Cardiac muscle cell (in vitro differentiated cells and primary cell): ENCODE results near the gene ARMC9. TPM values are rescaled to one million over a fixed set of nuclear protein-coding genes. Genes with fewer than 3 reads are reported as not detected.
"Not testable (repeated sequence)": the region's sequence is repeated elsewhere in the genome, so short reads cannot be mapped to it uniquely, and the experiment has no call there.

Experiments used
- DNase-seq, 2 donors: peaks; one replicate each; pipeline versions ENCODE4 v3.0.0 to v3.0.0-alpha.2; 2010 to 2017; ENCODE audit warnings: low read depth in 1 of 2, low spot score in 1 of 2
- H3K27ac ChIP-seq: fragments of 200-600 bp; sonication (generic); 2 replicates; pipeline ENCODE4 v1.5.1; 2016
- H3K27me3 ChIP-seq: fragments of 200-600 bp; sonication (generic); 2 replicates; pipeline ENCODE4 v1.6.0; 2016; ENCODE audit warnings: control low read depth
- H3K36me3 ChIP-seq: fragments of 200-600 bp; sonication (generic); 2 replicates; pipeline ENCODE4 v1.5.1; 2016; ENCODE audit warnings: control low read depth
- H3K4me1 ChIP-seq: fragments of 200-600 bp; sonication (generic); 2 replicates; pipeline ENCODE4 v1.8.1; 2017; ENCODE audit warnings: low read depth, mild to moderate bottlenecking, mixed run types
- H3K4me3 ChIP-seq: fragments of 200-600 bp; sonication (generic); 2 replicates; pipeline ENCODE4 v1.5.1; 2016; ENCODE audit warnings: mild to moderate bottlenecking
- H3K9me3 ChIP-seq: fragments of 200-600 bp; sonication (generic); 2 replicates; pipeline ENCODE4 v1.5.1; 2017; ENCODE audit warnings: low read depth, mild to moderate bottlenecking, control low read depth
- polyA plus RNA-seq: library from polyadenylated mRNA; unstranded; fragments of >200 nt; fragmentation: Nextera tagmentation; extraction: Ambion mirVana; gene quantifications from 2 replicates; pipeline ENCODE4 v1.2.1, GENCODE V29; 2016
- total RNA-seq: library from RNA; depleted of rRNA; stranded (reverse); fragments of >200 nt; gene quantifications from 2 replicates; pipeline ENCODE4 v1.2.3, GENCODE V29; 2016
- TF ChIP-seq, protein P1 (sequence below): IDR thresholded peaks from 2 replicates; pipeline ENCODE4 v1.5.1; 2012; ENCODE audit warnings: low read depth, mild to moderate bottlenecking, low read length

Gene ARMC9
- total and polyA plus RNA-seq, 2 experiments from 2014 or later: 27.4 to 30.0 TPM

DNA sequence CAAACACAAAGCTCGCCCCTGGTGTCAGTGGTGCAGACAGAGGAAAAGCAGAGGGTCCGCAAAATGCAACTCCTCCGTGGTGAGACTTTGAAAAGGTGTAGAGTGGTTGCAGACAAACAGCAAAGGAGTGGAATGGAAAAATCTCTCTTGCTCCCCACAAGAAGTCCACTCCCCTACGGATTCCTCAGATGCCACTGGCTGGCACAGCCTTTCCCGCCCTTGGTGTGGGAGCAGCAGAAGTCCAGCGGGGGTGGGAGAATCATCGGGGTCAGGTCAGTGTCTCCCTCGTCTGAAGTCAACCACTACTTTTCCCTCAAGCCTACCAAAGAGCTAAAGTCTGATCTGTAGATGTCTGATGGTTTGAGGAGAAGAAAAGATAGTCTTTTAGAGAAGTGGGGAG, 174.8 kb downstream of the ARMC9 start:
- no peak for DNase-seq
- TF ChIP-seq, protein P1, sequence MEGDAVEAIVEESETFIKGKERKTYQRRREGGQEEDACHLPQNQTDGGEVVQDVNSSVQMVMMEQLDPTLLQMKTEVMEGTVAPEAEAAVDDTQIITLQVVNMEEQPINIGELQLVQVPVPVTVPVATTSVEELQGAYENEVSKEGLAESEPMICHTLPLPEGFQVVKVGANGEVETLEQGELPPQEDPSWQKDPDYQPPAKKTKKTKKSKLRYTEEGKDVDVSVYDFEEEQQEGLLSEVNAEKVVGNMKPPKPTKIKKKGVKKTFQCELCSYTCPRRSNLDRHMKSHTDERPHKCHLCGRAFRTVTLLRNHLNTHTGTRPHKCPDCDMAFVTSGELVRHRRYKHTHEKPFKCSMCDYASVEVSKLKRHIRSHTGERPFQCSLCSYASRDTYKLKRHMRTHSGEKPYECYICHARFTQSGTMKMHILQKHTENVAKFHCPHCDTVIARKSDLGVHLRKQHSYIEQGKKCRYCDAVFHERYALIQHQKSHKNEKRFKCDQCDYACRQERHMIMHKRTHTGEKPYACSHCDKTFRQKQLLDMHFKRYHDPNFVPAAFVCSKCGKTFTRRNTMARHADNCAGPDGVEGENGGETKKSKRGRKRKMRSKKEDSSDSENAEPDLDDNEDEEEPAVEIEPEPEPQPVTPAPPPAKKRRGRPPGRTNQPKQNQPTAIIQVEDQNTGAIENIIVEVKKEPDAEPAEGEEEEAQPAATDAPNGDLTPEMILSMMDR: no peak
- Histone ChIP-seq H3K27me3 (no peaks in the 10 kb centered on the region), H3K27ac (peak overlapping the region; percentile 30), H3K4me3 (no peak overlapping the region), H3K9me3 (no peaks in the 10 kb centered on the region), H3K4me1 (peaks cover 14% of the 10 kb centered on the region), H3K36me3 (no peaks in the 10 kb centered on the region)

DNA sequence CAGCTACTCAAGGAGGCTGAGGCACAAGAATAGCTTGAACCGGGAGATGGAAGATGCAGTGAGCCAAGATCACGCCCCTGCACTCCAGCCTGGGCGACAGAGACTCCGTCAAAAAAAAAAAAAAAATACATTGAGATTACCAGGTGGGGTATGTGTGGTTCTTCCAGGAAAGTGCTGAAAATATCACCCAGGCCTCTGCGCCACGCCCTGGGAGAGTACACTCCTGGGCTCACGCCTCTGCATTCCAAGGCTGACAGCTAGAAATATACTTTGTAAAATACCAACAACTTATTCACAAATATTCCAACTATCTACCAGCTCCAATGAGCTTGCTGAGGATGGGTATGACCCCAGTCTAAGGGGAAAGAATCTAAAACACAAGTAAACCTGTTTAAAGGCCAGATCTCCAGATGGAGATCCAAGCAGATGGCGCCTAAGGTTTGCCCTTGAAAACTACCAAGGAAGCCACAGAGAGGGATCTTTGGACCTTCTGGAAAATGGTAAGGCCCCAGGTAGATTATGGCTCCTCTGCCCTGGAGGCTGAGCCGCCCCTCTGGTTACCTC, 175.4 kb downstream of the ARMC9 start:
- Histone ChIP-seq H3K4me3 (no peak overlapping the region), H3K27ac (no peak overlapping the region), H3K27me3 (no peaks in the 10 kb centered on the region), H3K4me1 (peaks cover 14% of the 10 kb centered on the region), H3K36me3 (no peaks in the 10 kb centered on the region), H3K9me3 (no peaks in the 10 kb centered on the region)
- TF ChIP-seq, protein P1: no peak
- DNase-seq: no peak

DNA sequence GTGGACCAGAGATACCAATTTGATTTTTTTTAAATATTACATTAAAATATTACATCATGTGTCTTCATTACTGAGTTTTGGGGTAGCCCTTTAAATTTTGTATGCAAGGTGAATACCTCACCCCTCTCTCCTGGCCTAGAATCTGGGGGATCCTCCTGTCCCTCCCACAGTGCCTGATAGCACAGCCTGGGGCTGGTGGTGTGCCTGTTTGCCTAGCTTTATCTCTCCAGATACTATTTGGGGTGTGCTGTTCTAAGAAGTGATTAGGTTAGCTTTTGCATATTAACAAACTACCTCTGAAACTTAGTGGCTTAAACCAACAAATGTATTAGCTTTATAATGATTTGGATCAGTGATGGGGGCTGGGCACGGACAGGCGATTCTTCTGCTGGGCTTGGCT, 176.3 kb downstream of the ARMC9 start:
- H3K36me3 ChIP-seq: no peaks in the 10 kb centered on the region
- H3K9me3 ChIP-seq: no peaks in the 10 kb centered on the region
- H3K4me1 ChIP-seq: peaks cover 9% of the 10 kb centered on the region
- TF ChIP-seq, protein P1: no peak
- H3K27ac ChIP-seq: no peak overlapping the region
- DNase-seq: no peak
- no peaks in the 10 kb centered on the region for H3K27me3 ChIP-seq
- no peak overlapping the region for H3K4me3 ChIP-seq

DNA sequence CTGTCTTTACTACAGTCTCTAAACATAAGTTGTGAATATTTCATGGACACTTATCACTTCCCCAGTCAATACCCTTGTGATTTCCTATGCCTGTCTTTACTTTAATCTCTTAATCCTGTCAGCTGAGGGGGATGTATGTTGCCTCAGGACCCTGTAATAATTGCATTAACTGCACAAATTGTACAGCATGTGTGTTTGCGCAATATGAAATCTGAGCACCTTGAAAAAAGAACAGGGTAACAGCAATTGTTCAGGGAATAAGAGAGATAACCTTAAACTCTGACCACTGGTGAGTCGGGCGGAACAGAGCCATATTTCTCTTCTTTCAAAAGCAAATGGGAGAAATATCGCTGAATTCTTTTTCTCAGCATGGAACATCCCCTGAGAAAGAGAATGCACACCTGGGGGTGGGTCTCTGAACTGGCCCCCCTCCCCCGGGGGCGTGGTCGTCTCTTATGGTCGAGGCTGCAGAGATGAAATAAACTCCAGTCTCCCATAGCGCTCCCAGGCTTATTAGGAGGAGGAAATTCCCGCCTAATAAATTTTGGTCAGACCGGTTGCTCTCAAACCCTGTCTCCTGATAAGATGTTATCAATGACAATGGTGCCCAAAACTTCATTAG, 177.7 kb downstream of the ARMC9 start:
- H3K9me3 ChIP-seq, H3K4me1 ChIP-seq, H3K27me3 ChIP-seq, H3K27ac ChIP-seq, H3K4me3 ChIP-seq, DNase-seq, H3K36me3 ChIP-seq: not testable (repeated sequence)

DNA sequence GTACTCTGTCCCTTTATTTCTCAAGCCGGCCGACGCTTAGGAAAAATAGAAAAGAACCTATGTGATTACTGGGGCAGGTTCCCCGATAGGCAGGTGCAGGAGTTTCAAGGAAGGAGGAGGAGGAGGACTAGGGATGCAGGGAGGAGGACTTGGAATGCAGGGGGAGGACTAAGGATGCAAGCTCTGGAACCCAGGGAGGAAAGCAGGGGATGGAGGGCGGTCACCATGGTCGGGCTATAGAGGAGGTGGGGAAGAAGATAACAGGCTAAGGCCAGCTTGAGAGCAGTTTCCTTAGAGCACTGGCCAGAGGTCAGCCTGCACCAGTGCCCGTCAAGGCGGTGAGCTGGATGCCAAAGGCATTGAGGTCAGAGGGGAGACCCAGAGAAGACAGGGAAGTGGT, 178.4 kb downstream of the ARMC9 start:
- TF ChIP-seq, protein P1: no peak
- no peaks in the 10 kb centered on the region for H3K27me3 ChIP-seq
- no peak for DNase-seq
- H3K27ac ChIP-seq: no peak overlapping the region
- no peaks in the 10 kb centered on the region for H3K4me1 ChIP-seq
- no peak overlapping the region for H3K4me3 ChIP-seq
- no peaks in the 10 kb centered on the region for H3K36me3 ChIP-seq
- H3K9me3 ChIP-seq: no peaks in the 10 kb centered on the region

DNA sequence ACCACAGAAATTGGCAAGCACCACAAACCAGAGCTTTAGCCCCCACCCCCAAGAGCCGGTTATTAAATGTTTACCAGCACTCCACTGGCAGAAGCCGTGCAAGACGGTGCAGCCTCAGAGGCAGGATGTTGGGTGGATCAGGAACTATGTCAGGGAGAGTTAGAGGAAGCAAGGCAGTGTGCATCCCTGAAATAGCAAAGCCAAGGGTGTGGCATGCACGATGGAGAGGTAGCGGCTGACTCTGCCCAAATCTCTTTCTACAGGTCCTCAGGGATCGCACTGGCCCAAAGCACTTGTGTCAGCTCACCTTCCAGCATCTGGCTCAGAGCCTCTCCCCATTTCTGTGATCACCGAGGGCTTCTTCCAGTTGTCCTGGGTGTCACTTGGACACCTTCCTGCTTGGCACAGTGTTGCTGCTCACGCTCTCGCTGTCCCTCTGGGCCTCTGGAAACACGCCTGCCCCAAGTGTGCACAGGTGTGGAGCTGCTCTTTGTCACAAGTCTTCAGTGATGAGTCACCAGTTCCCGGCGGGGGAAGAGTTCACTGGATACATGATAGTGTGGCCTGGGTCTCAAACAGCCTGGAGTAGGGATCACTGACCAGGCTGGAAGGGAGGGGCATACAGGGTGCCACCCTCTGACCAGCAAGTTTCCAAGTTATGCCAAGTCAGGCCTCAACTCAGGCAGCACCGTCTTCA, 179.7 kb downstream of the ARMC9 start:
- H3K4me1 ChIP-seq: no peaks in the 10 kb centered on the region
- H3K4me3 ChIP-seq: no peak overlapping the region
- H3K36me3 ChIP-seq: no peaks in the 10 kb centered on the region
- no peak for DNase-seq
- H3K9me3 ChIP-seq: no peaks in the 10 kb centered on the region
- no peak overlapping the region for H3K27ac ChIP-seq
- no peaks in the 10 kb centered on the region for H3K27me3 ChIP-seq
- TF ChIP-seq, protein P1: no peak
